Right forelimb (tissue), 1 donor: ENCODE results near the gene PARD3B.
"Not testable (repeated sequence)": the region's sequence is repeated elsewhere in the genome, so short reads cannot be mapped to it uniquely, and the experiment has no call there.

ENCODE experiments used
- DNase-seq: peaks from one replicate; pipeline ENCODE4 v3.0.0-alpha.2; 2018

The PARD3B gene

DNA sequence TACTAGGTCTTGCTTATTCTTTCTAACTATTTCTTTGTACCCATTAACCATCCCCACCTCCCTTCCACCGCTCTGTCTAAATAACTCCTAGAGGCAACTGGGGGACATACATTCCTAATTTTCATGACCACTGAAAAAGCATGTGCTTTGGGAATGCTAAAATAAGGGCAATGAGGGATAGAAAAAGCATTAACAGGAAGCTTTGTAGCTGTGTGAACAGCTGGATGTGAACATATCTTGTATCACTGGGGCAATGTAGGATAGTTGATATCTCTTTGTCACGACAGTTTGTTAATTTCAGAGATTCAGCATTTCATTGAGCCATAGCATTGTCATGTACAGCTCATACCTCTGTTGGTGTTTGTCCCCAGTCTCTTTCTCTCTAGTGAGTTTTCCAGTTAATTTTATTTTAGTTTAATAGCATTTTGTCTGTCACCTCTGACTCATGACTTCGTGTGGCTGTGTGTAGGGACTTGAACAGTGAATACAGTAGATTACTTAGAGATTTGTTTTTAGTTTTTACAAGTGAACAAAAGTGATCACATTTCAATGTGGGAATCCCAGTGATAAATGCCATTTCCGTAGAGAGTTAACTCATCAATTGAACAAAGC, 906.7 kb downstream of the PARD3B start:
- no peak for DNase-seq

DNA sequence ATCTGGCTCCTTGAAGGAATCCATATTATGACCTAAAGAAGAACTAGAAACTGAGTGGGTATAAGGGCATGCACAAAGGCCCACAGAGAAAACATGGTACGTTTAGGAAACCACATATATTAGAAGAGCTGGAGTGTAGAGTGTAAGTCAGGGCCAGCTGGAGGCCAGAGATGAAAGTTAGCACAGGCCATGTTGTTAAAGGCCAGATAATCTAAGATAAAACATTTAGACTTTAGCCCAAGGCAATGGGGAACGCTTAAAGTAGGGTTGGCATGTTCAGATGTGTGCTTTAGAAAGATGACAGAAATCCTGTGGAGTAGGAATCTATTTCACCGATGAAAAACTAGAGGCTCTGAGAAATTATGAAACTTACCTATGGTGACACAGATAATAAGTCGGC, 907.9 kb downstream of the PARD3B start:
- no peak for DNase-seq

DNA sequence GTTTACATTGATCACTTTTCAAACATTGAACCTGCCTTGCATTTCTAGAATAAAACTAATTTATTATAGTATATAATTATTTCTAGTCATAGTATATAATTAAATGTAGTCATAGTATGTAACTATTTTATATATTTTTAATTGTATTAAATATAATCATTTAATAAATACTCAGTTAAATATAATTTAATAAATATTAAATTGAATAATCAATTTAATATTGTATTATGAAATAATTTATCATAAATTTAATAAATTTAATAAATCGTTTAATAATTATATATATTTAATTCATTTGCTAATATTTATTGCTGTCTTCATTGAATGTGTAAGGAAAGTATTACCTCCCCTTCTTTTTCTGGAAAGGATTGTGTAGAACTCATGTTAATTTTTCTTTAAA, 911.4 kb downstream of the PARD3B start:
- DNase-seq: no peak

DNA sequence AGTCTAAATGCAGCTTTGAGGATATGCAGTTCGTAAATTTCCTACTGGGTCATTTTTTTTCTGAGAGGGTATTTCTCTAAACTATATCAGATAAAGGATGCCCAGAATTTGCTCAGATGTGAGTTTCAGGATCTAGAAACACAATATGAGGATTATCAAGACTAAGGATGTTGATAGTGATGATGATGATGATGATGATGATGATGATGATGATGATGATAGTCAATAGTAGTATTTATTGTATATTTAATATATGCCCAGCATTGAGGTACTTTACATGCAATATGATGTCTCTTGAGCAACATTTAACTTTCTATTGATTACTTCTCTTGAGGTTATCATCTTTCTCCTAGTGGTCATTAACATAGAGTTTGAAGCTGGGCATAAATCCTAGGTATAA, 914.9 kb downstream of the PARD3B start:
- DNase-seq: no peak

DNA sequence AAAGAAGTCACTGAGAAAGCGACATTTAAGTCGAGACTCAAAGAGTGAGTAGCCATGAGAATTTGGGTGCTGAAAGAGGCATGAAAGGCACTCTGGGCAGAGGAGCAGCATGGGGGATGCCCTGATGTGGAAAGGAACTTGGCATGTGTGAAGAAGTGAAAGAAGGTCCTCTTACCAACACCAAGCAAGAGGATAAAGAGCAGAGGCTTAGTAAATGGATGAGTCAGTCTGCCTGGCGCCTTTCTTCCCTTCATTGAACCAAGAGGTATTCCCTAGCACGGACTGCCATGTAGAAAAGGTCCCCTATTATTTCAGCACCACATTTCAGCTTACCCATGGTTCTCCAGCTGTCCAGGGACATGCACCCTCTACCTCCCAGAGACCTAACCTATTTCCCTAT, 915.9 kb downstream of the PARD3B start:
- no peak for DNase-seq

DNA sequence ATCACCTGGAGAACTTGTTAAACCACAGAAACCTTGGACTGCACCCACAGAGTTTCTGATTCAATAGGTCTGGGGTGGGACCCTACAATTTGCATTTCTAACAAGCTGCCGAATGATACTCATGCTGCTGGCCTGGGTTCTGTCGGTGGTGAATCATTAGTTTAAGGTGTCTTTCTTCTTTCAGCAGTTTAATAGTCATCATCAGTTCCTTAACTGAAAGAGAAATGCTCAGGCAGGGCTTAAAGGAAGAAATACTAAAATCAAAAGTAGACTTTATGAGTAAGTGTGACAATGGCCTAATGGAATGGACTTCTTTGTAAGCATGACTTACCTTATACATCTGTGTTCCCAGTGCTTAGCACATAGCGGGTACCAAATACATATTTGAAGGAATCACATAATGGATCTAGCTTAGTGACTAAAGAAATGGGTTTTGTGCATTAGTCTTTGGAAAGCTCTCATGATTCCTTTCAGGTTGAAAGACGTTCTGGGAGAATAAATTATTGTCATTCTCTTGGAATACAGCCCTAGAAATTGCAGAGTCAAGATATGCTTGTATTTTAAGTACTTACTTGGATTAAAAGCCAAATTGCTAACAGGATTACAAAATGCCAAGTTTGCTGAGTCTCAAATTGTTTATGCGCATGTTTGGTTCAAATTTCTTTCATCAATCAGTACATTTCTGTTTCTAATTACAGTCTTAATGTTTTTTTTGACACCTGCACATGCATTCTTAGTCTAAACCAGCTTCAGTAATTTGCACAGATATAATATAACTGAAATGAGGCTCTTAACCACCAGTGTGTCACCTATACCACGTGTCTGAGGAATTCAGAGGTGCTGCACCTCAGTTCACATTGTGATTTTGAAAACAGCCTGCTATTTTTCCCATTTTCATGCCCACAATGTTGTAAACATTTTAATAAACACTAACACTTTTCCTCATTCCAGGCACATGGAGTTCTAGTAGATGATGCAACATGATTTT, 916.7 kb downstream of the PARD3B start:
- no peak for DNase-seq

DNA sequence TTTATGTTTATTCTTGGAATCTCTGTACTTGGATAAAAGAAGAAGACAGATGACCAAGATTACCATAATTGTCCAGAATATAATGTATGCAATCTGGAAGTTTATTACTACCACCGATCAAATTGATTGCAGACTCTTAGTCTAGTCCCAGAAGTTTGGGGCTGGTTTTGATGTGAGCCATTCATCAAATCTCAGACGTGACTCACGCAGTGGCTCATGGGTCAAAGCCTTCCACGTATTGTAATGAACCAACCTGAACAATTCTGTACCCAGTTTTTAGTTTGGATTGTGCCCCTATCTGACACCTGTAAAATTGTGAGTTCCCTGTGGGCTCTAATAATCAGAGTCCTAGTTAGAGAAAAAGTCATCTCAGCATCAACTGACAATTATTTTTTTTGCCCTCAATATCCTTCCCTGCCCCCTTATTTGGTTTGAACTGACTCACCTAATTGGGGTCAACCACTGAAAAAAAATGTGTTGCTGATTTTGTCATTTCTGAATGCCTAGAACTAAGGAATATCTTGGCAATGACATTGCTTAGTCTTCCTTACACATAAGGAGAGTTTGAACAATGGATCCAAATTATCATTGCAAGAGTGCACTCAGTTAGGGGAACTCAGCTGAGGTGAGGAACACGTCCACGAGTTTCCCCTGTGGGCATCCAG, 917.5 kb downstream of the PARD3B start:
- no peak for DNase-seq

DNA sequence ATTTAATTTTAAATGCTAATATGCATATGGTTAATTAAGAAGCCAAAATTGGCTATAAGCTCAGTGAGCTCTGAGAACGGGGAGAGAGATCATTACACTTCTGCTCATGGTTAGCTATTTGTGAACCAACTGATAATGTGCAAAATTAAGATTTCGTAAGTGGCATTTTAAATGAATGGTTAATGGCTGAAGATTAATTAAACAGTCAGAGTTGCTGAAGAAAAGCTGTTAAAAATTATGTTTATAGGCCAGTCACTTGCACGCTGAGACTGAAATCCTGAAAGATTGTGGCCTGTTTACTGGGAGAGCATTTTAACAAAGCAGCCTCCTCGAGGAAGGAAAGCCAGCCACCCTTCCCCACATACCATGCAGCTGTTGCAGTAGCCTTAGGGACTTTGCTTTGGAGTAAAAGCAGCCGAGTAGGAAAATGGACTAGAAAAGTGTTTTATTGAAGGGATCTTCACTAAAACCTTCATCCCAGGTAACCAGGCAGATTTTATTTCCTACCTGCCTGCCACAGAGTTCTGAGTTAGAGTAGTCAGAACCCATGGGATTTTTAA, 918.3 kb downstream of the PARD3B start:
- DNase-seq: no peak

DNA sequence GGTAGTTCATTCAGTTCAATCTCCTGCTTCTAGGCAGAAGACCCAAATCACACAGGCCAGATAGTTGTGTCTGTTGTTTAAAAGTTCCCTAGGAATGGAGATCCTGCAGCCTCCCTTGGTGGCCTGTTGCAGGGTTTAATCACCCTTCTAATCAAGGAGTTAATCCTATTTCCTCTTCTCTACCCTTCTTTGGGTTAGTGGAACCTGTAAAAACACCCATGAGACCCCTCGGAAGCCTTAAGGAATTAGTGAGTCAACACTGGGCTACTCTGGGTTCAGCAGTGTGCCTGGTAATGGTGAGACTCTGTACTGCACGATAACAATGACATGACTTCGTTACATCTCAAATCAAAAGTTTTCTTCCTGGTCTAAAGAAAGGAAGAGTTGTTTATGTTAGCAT, 919.4 kb downstream of the PARD3B start:
- DNase-seq: no peak

DNA sequence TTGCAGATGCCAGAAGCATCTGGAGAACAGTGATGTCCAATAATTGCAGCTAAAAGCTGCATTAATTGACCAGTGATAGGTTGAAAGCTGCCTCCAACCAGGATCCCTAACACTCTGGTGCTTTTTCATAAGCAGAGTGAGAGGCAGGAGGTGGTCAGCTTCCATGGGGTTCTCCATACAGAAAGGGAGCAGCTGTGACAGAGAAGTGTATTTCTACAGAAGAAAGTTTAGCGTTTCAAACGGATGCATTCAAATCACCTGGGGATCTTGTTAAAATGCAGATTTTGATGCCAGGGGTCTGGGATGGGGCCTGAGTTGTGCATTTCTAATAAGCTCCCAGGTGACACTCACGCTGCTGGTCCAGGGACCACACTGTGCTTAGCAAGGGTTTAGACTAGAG, 920.5 kb downstream of the PARD3B start:
- no peak for DNase-seq

DNA sequence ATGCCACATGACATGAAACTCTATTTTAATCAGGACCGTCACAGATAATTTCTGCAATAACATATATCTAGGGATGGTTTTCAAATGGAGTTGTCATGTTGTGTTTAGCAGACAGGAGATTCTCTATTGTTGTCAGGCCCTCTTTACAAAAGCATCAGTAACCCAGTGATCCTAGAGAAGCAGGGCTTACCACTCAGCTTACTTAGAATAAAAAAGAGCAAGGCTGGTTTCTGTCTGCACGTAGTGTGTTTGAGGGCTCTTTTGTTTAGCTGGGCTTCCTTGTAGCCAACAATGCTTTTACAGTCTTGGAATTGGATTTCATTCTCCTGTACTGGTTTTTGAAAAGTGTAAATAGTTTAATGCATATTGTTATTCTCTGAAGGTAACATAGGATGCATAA, 926.5 kb downstream of the PARD3B start:
- no peak for DNase-seq

DNA sequence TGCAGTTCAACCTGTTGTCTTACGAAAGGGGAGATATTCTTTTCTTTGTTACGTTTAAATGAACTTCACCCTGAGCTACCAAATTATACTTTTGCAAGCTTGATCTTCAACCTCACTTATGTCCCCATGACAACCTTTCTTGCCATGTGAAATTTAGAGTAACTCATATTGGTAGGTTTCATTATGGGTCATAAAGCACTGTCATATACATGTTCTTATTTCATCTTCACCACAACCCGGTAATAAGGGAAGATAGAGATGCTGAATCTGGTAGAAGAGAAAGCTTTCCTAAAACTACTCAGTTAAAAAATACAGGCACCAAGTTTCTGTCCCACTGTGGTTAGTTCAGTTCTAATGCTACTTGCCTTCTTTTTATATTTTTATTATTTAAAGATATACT, 928.5 kb downstream of the PARD3B start:
- no peak for DNase-seq

DNA sequence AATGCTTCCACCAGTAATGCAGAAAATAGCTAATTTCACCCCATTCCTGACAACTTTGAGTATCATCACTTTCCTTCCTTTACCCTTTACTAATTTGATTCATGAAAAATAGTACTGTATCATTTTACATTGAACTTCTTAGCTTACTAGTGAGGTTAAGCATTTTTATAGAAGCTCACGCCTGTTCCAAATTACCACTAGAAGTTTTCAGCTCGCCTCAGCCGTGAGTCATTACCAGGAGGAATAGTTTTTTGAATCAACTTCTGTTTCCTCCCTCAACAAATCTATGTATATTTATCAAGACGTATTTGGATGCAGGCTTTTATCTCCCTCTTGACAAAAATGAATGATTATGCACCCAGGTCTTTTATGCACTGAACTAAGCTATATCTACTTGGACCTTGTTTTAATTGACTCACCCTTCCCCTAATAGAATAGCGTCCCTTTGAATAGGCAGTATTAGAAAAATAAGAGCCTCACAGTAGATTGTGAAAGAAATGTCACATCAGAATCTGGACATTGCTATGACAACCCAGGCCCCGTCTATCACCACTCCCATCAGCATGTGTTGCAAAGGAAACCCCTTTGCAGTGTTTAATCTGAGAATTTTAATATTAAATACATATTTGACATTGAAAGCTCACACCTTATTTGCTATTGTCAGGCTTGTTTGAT, 929.6 kb downstream of the PARD3B start:
- no peak for DNase-seq

DNA sequence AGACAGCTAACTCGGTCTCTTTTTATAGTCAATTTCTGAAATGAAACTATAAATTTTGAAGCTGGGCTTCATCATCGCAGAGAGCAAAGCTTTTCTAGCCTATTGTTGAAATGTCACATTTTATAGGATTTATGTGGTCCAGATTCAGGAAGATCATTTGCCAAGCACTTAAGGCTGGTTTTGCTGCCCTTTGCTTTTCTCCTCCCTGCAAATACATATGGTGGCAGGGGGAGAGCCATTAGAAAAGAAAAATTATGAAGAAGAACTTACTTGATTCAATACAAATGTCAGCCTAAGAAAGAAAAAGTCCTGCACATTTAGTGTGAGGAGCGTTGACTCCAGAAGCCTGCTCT, 930.1 kb downstream of the PARD3B start:
- no peak for DNase-seq

DNA sequence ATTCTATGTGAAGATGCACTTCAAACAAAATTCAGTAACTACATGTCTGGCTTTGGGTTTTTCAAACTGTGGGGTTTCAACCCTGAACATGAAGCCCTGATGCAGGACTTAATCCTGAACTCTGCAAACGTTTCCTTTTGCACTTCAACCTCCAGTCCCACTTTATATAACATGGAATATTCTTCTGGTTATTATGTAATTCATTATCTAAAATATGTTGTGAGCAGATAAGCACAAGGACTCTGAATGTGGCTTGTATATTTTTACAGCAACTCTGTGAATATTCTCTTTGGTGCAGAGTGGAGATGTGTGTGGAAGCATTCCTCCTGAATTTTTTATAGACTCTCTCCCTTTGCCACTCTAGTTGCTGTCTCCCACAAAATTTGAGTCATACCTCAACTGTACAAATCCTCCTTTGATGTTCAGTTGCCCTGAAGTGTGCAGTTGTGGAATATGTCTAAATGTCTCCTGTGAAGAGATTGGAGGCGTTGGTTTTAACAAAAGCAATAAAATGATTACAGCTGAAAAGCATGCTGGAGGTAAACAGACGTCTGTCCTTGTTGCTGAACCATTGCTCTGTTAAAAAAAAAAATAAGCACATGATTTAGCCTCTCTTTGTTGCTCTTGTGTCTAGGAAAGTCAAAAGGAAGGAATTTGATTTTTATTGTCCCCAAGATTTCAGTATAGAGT, 931.9 kb downstream of the PARD3B start:
- no peak for DNase-seq

DNA sequence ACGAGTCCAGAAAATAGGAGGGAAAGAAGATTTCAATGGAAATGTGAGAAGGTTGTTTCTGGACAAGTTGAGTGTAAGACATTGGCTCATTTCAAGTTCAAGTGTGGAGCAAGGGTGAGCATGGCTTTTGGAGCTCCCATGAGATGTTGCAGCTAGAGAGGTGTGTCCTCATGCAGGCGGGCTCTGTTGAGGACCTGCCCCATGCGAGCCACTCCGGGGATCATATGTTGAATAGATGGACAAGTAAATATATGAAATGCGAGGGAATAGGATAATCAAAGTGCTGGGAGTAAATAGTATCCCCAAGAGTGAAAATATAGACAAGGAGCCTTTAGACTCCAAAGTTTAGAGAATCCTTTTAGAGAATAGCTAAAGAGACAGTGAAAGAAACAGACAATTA, 936.6 kb downstream of the PARD3B start:
- DNase-seq: no peak

DNA sequence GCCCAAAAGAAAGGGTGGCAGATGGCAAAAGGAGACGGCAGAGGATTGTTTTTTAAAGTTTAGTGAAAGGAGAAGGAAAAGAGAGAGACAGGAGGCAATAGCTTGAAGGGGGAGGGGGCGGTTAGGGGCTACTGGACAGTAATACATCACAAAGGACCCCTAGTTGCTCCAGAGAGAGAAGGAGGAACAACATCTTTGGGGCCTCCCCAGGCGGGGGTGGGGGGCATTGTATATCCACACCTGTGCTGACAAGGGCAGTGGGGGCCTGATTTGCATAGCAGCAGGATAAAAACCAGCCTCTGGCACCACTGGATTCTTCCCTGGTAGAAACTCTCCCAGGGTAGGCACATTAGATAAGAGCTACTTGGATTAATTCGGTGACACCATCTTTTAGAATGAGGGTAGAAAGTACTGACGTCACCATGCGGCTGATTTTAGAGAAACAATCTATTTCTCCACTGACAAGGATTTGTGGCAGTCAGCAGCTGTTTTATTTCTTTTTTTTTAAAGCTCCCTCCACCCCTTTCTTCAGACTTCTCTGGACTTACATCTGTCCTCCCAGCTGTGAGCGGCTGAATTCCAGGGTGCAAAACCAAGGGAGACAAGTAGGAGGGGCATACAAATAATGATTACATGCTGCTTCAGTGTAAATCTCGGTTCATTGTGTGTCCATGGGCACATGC, 937.3 kb downstream of the PARD3B start:
- no peak for DNase-seq

DNA sequence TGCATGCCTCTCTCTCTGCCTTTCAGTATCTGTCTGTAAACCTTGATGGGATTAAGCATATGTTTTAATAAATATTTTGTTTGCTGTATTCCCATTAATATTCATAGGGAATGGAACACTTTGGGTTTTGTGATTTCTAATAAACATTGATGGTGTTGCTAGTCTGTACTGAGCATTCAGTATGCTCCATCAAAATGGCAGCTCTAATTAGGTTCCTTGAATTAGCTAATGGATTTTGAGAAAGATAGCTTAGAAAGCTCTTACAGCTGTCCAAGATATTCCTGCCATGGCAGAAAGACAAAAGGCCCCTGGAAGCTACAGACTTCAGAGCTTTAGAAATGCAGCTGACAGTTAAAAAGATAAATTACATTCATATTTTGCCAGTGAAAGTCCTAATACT, 937.8 kb downstream of the PARD3B start:
- no peak for DNase-seq

DNA sequence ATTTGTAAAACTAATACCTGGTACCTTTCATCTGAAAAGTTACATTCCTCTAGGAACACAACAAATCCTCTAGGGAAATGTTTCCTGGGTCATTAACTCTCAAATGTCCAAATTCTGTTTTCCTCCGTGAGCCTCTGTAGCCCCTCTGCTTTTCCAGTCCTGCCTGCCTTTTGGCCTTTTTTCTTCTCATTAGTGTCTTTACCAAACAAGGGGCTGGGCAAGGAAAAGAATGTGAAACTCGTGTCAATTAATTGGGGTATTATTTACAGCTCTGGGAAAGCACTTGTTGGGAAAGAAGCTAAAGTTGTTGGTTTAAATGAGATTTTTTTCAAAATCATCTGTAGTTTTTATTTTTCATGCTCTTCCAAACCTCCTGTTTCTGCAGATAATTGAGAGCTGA, 938.9 kb downstream of the PARD3B start:
- DNase-seq: no peak

DNA sequence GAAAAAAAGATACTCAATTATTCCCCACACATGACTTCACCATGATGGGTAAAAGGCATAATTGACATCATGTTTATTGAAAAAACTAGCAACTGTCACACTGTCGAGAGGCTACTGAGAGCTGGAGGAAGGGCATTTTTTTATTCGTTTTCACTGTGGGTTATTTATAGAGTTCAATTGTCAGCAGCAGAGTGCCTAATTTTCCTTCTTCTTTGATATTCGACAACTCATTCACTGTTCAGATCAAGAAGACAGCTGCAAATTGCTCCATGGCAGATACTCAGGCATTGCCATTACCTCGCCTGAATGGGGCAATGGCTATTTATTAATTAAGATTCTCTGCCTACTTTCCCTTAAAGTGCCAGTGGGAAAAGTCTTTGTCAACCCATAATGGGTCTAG, 939.5 kb downstream of the PARD3B start:
- DNase-seq: no peak

DNA sequence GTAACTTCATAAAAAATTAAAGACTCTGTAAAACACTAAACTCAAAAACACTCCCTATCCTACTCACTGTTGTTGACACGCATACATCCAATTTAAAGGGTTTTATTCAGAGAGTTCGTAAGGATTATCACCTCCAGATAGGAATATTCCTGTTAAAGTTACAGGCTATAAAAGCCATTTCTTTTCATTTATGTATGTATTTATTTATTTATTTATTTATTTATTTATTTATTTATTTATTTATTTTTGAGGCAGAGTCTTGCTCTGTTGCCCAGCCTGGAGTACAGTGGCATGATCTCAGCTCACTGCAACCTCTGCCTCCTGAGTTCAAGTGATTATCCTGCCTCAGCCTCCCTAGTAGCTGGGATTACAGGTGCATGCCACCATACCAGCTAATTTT, 948.3 kb downstream of the PARD3B start:
- DNase-seq: not testable (repeated sequence)
